Gastrocnemius medialis (tissue), 4 donors: ENCODE data around the gene PRR27. TPM values are rescaled to one million over a fixed set of nuclear protein-coding genes. Genes with fewer than 3 reads are reported as not detected.

Experiments used
- ATAC-seq, 2 donors: fragments of 150-250 bp; one replicate each; pipeline ENCODE4 v1.9.1; 2016
- DNase-seq, 2 donors: peaks; one replicate each; pipeline ENCODE4 v3.0.0-alpha.2; 2019
- H3K27ac ChIP-seq, 4 donors: fragments of 200-600 bp; sonication (generic); 1 replicate in 1 of 4; 2 replicates in 3 of 4; pipeline ENCODE4 v1.5.1; 2016 to 2018; ENCODE audit warnings: mild to moderate bottlenecking in 2 of 4, moderate library complexity in 1 of 4
- H3K27me3 ChIP-seq, 3 donors: fragments of 200-600 bp; sonication (generic) in 2 of 3; 1 replicate in 1 of 3; 2 replicates in 2 of 3; pipeline versions ENCODE4 v1.5.1 to v1.6.0; 2016 to 2019; ENCODE audit warnings: mild to moderate bottlenecking in 1 of 3, moderate library complexity in 1 of 3
- H3K36me3 ChIP-seq, 2 donors: fragments of 200-600 bp; sonication (generic) in 1 of 2; one replicate each; pipeline ENCODE4 v1.5.1; 2017 to 2018
- H3K4me1 ChIP-seq, 2 donors: fragments of 200-600 bp; sonication (generic) in 1 of 2; one replicate each; pipeline ENCODE4 v1.5.1; 2016 to 2017; ENCODE audit warnings: mild to moderate bottlenecking in 2 of 2
- H3K4me3 ChIP-seq, 4 donors: fragments of 200-600 bp; sonication (generic) in 3 of 4; 1 replicate in 1 of 4; 2 replicates in 3 of 4; pipeline ENCODE4 v1.5.1; 2016 to 2019; ENCODE audit warnings: mild to moderate bottlenecking in 2 of 4
- H3K9me3 ChIP-seq, 3 donors: fragments of 200-600 bp; sonication (generic) in 2 of 3; 1 replicate in 1 of 3; 2 replicates in 2 of 3; pipeline ENCODE4 v1.5.1; 2016 to 2019
- POLR2A ChIP-seq, 2 donors: fragments of 450-650 bp; IDR thresholded peaks; one replicate each; pipeline ENCODE4 v1.6.1; 2017; ENCODE audit warnings: antibody characterized with exemption in 2 of 2, mild to moderate bottlenecking in 2 of 2, moderate library complexity in 2 of 2
- in situ Hi-C, 4 donors: fragments of 200-750 bp; cut with MboI; loops; one replicate each; pipeline versions ENCODE4 v1.15.0 to v1.8.0; 2017; ENCODE audit warnings: low sequenced_read_pairs in 4 of 4
- intact Hi-C: fragments of 100-400 bp; cut with DNase I; formaldehyde crosslinking; loops from one replicate; pipeline ENCODE4 v1.15.1; 2023; ENCODE audit warnings: low total_unique reads
- total RNA-seq, 4 donors: library from RNA; depleted of rRNA; stranded (reverse); fragments of >200 nt; gene quantifications; one replicate each; pipeline versions ENCODE4 v1.1.0 to v1.2.3, GENCODE V29; 2016
- TF ChIP-seq, protein P1 (sequence below), 5 experiments: fragments of 450-650 bp in 3 of 5; fragments of 200-600 bp in 2 of 5; sonication (generic) in 2 of 5; IDR thresholded peaks in 4 of 5; conservative IDR thresholded peaks in 1 of 5; 1 replicate in 4 of 5; 2 replicates in 1 of 5; pipeline ENCODE4 v1.5.1; 2016 to 2019; ENCODE audit warnings: antibody characterized with exemption in 5 of 5, mild to moderate bottlenecking in 3 of 5, moderate library complexity in 3 of 5

The PRR27 gene
- total RNA-seq, 4 donors from 2014 or later, result not detected

DNA sequence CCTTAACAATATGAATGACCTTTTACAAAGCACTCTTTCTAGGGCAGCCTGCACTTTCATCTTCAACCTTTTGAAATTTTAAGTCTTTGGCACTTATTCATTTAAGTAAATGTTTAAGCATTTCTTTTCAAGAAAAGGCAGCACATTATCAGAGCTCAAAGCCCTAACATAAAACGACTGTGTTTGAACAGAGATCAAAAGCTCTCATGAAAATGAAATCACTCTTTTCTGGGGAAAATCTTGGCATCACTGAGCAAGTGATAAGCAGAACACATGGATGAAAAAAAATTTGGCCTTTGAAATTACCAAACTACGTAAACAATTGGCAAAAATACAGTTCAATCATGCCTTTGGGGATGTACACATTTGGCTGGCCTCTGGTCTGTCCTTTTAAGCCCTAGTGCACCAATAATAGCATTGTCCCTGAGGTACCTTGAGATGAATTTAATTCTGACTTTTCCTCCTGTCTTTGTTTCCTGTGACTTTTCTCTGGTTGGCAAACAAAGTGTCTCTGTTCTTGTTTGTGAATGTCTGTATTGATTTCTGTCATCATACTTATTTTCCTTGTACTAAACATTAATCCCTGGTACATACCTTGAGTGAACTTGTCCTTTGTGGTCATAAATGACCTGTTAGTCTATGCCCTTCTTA lies 28.6 kb downstream of the PRR27 start:
- Histone ChIP-seq H3K27ac (no peak overlapping the region), H3K9me3 (no peaks in the 10 kb centered on the region), H3K36me3 (no peaks in the 10 kb centered on the region), H3K27me3 (no peaks in the 10 kb centered on the region), H3K4me3 (no peak overlapping the region), H3K4me1 (no peaks in the 10 kb centered on the region)
- DNase-seq (no peak), ATAC-seq (no peak)
- intact Hi-C loops, result no loop called here
- TF ChIP-seq, protein P1, sequence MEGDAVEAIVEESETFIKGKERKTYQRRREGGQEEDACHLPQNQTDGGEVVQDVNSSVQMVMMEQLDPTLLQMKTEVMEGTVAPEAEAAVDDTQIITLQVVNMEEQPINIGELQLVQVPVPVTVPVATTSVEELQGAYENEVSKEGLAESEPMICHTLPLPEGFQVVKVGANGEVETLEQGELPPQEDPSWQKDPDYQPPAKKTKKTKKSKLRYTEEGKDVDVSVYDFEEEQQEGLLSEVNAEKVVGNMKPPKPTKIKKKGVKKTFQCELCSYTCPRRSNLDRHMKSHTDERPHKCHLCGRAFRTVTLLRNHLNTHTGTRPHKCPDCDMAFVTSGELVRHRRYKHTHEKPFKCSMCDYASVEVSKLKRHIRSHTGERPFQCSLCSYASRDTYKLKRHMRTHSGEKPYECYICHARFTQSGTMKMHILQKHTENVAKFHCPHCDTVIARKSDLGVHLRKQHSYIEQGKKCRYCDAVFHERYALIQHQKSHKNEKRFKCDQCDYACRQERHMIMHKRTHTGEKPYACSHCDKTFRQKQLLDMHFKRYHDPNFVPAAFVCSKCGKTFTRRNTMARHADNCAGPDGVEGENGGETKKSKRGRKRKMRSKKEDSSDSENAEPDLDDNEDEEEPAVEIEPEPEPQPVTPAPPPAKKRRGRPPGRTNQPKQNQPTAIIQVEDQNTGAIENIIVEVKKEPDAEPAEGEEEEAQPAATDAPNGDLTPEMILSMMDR (IDR thresholded peaks at IDR 0.05 in 4 of 5, conservative IDR thresholded peaks at IDR 0.05 in 1 of 5), result no peak
- TF ChIP-seq POLR2A (IDR thresholded peaks at IDR 0.05), result no peak
- in situ Hi-C loops, result no loop called here

DNA sequence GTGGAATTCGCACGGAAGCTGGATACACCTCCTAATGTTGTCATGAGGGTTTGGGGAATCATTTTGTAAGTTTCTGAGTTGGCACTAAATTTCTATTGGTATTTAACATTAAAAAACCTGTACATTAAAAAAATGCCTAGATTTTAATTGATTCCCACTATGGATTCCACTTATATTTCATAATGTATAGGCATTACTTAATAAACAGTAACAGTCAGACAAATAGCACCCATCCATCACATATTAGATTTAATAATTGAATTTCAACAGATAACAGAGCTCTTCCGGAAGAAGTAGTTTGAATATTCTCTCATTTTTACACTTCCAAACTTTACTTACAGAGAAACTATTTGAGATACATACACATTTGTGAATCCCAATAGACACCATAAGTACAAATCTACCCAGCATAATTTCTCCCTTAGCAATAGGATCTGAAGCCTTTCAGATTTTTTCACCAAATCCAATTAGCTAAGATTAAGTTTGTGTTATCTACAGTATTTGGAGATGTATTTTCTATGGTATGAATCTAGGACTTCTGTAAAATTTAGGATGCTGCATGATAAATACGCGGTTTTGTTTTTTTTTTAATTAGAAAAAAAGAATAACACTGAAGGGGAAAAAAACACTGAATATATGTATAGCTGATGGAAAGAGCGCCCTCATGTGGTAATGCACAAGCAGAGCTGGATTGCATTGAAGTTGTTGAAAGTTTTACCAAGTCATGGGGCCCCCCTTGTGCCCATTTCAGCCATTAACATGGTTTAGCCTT lies 29.3 kb downstream of the PRR27 start:
- no peak overlapping the region for H3K27ac ChIP-seq
- intact Hi-C loops, result no loop called here

GRCh38 chr4:70183940-70184246 lies 29.9 kb downstream of the PRR27 start:
- TF ChIP-seq, protein P1 (IDR thresholded peaks at IDR 0.05 in 4 of 5, conservative IDR thresholded peaks at IDR 0.05 in 1 of 5), result no peak
- TF ChIP-seq POLR2A (IDR thresholded peaks at IDR 0.05), result no peak
- H3K9me3 ChIP-seq, result no peaks in the 10 kb centered on the region
- ATAC-seq (no peak), DNase-seq (no peak)
- H3K27me3 ChIP-seq, result no peaks in the 10 kb centered on the region
- no peaks in the 10 kb centered on the region for H3K36me3 ChIP-seq
- in situ Hi-C loops, result no loop called here
- H3K27ac ChIP-seq, result no peak overlapping the region
- no peaks in the 10 kb centered on the region for H3K4me1 ChIP-seq
- H3K4me3 ChIP-seq, result no peak overlapping the region
- intact Hi-C loops, result no loop called here

More for the DNA sequence above, 29.3 kb downstream of the PRR27 start:
- Histone ChIP-seq H3K36me3 (no peaks in the 10 kb centered on the region), H3K4me1 (no peaks in the 10 kb centered on the region), H3K4me3 (no peak overlapping the region), H3K27me3 (no peaks in the 10 kb centered on the region), H3K9me3 (no peaks in the 10 kb centered on the region)
- ATAC-seq, result no peak
- TF ChIP-seq POLR2A (IDR thresholded peaks at IDR 0.05), result no peak
- TF ChIP-seq, protein P1 (IDR thresholded peaks at IDR 0.05 in 4 of 5, conservative IDR thresholded peaks at IDR 0.05 in 1 of 5), result no peak
- DNase-seq, result no peak
- in situ Hi-C loops, result no loop called here

GRCh38 chr4:70187216-70187615 lies 33.2 kb downstream of the PRR27 start:
- Histone ChIP-seq H3K4me1 (no peaks in the 10 kb centered on the region), H3K4me3 (no peak overlapping the region), H3K36me3 (no peaks in the 10 kb centered on the region), H3K27ac (no peak overlapping the region), H3K27me3 (no peaks in the 10 kb centered on the region), H3K9me3 (no peaks in the 10 kb centered on the region)
- ATAC-seq (no peak), DNase-seq (no peak)
- intact Hi-C loops, result no loop called here
- in situ Hi-C loops, result no loop called here
- TF ChIP-seq, protein P1 (IDR thresholded peaks at IDR 0.05 in 4 of 5, conservative IDR thresholded peaks at IDR 0.05 in 1 of 5), result no peak
- TF ChIP-seq POLR2A (IDR thresholded peaks at IDR 0.05), result no peak
